GM18511 (cell line): Measurements from ENCODE around the gene CSMD2.

Experiments
- ATAC-seq: cut with Tn5 transposase; IDR thresholded peaks from one replicate; pipeline ENCODE4 v1.9.1; 2021; ENCODE audit warnings: mild to moderate bottlenecking, moderate library complexity; ENCODE audit not compliant: unreplicated experiment

Gene CSMD2

GRCh38 chr1:34007760-34008159, 157.3 kb downstream of the CSMD2 start:
- ATAC-seq = no peak

GRCh38 chr1:34005309-34005708, 159.7 kb downstream of the CSMD2 start:
- ATAC-seq = no peak

GRCh38 chr1:34002810-34003209, 162.2 kb downstream of the CSMD2 start:
- ATAC-seq = no peak

GRCh38 chr1:33997127-33998036, 167.6 kb downstream of the CSMD2 start:
- ATAC-seq = no peak

- ATAC-seq = no peak
Measured at GRCh38 chr1:33996281-33996680, 168.7 kb downstream of the CSMD2 start.

GRCh38 chr1:33993301-33993700, 171.7 kb downstream of the CSMD2 start:
- no peak for ATAC-seq

GRCh38 chr1:33990281-33990680, 174.7 kb downstream of the CSMD2 start:
- ATAC-seq = no peak

- no peak for ATAC-seq
Measured at GRCh38 chr1:33988161-33988560, 176.9 kb downstream of the CSMD2 start.

GRCh38 chr1:33986390-33987095, 178.5 kb downstream of the CSMD2 start:
- ATAC-seq = no peak

- no peak for ATAC-seq
Measured at GRCh38 chr1:33985656-33986055, 179.4 kb downstream of the CSMD2 start.

GRCh38 chr1:33984906-33985565, 180.0 kb downstream of the CSMD2 start:
- ATAC-seq = no peak

GRCh38 chr1:33982419-33982818, 182.6 kb downstream of the CSMD2 start:
- no peak for ATAC-seq

- no peak for ATAC-seq
Measured at GRCh38 chr1:33979341-33979740, 185.7 kb downstream of the CSMD2 start.

GRCh38 chr1:33975961-33976360, 189.1 kb downstream of the CSMD2 start:
- ATAC-seq = no peak

- no peak for ATAC-seq
Measured at GRCh38 chr1:33973799-33974545, 191.1 kb downstream of the CSMD2 start.

- no peak for ATAC-seq
Measured at GRCh38 chr1:33972676-33973395, 192.2 kb downstream of the CSMD2 start.

- ATAC-seq = no peak
Measured at GRCh38 chr1:33971913-33972312, 193.1 kb downstream of the CSMD2 start.

GRCh38 chr1:33971018-33971710, 193.9 kb downstream of the CSMD2 start:
- ATAC-seq = no peak

GRCh38 chr1:33970148-33970825, 194.7 kb downstream of the CSMD2 start:
- no peak for ATAC-seq
